TTC549 (cell line): ENCODE data around the gene PRUNE1.
A peak's percentile ranks its signal among the peaks of the same experiment; 100 is the strongest.

ENCODE experiments used
- FAIRE-seq: peaks from 2 replicates; lab custom pipeline; 2012; peaks lifted over from hg19 to GRCh38; lab: Jason Lieb, UNC

Gene PRUNE1

GRCh38 chr1:151006327-151007052 is 1.8 kb upstream of the PRUNE1 start, which contains the start of gene MINDY1:
Gene MINDY1 (minus strand): TSS chr1:151006902. CDS start chr1:151002617, 4,285 bp downstream.
- FAIRE-seq, result peak; percentile 87

DNA sequence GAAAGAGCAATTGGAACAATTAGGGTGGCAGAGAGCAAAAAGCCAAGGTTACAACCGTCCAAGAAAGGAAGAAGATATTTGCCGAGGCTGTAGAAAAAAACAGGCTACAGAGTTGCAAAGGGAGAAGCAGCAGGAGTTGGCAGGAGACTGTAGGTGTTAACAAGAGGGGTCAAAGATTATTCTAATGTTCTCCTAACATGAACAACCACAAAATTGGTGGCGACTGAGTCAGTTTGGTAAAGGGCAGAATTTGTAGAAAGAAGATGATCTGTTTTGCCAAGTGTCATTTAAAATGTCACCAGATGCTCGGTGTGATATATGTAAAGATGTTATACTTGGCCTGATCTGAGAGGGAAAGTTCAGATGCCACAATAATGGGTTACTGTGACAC is 401 bp upstream of the PRUNE1 start:
- FAIRE-seq, result no peak

GRCh38 chr1:151009206-151009587 is 948 bp downstream of the PRUNE1 start:
- no peak for FAIRE-seq

DNA sequence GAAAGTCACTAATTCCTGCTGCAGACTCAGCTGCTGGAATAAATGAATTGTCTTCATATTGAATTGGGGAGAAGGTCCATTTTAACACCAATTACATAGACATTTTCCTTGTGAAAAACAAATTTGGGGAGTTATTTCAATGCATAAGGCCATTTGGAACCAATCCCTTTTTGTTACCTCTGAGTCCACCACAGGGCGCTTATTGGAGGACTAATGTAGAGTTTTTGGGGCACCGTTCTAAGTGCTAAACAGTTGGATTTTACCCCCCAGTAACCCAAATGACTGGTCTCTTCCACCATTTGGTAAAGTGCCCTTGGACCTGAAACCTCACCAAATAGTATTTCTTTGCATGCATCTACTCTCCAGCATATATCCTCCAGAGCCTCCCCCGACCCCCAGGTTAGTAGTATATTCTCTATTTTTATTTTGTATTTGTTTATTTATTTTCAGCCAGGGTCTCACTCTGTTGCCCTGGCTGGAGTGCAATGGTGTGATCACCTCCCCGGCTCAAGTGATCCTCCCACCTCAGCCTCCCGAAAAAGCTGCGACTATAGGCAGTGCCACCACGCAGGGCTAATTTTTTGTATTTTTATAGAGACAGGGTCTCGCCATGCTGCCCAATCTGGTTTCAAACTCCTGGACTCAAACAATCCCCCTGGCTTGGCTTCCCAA is 1.6 kb downstream of the PRUNE1 start:
- FAIRE-seq, result no peak

DNA sequence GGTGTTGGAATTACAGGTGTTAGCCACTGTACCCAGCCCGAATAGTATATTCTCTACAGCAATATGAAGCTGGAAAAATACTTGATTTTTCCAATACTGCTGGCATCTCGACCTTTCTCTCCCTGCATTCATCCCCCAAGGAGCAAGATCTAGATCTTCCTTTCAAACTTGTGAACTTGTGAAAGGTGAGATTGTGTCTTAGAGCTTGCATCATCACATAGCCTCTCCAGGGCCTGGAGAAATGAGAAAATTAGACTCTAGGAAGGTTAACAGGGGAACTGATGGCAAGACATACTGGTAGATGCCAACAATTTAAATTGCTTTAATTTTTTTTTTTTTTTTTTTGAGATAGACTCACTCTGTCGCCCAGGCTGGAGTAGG is 2.1 kb downstream of the PRUNE1 start:
- no peak for FAIRE-seq

- FAIRE-seq, result no peak
Observed at GRCh38 chr1:151011154-151011850, 3.1 kb downstream of the PRUNE1 start.

DNA sequence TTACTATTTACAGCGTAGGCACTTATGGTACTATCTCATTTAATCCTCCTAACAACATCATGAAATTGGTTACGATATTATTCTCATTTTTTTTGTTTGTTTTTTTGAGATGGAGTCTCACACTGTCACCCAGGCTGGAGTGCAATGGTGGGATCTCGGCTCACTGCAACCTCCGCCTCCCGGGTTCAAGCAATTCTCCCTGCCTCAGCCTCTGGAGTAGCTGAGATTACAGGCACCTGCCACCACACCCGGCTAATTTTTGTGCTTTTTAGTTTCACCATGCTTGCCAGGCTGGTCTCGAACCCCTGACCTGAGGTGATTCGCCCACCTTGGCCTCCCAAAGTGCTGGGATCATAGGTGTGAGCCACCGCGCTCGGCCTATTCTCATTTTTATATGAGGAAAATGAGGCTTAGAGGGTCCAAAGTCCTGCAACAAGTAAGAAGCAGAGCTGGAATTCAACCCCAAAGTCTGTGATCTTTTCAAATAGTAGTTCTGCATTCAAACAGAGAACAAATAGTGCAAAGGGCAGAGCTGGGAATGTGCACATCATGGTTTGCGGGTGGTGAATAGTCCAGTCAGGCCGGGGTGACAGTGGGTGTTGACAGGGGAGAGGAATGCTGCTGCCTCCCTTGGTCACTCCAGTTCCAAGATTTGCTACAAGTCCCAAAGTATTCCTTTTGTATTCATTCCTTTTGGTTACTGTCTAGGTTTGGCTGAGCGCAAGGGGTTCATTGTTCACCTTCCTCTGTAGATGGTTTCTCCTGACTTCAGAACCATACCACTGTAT is 4.6 kb downstream of the PRUNE1 start:
- FAIRE-seq, result no peak

GRCh38 chr1:151013518-151013917 is 5.3 kb downstream of the PRUNE1 start:
- peak; percentile 20 for FAIRE-seq

DNA sequence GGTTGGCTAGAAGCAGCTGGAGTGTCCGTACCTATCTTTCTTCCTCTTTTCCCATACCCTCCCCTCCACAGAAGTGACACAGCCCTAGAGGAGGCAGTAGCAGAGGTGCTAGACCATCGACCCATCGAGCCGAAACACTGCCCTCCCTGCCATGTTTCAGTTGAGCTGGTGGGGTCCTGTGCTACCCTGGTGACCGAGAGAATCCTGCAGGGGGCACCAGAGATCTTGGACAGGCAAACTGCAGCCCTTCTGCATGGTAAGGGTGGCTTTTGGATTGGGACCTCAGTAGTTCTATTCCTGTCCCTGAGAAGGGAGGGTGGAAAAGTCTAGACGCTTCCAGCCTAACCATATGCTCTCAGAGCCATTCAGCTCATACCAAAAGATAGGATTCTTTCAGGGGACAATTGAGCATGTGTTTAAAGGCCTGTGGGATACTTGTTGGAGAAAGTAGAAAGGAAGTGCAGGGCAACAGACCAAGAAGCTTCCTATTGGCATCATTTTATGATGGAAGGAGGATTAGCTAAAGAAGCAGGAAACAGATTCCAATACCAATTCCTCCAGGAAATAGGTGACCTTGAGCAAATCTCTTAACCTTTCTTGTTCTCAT is 16.4 kb downstream of the PRUNE1 start:
- FAIRE-seq, result peak; percentile 88

DNA sequence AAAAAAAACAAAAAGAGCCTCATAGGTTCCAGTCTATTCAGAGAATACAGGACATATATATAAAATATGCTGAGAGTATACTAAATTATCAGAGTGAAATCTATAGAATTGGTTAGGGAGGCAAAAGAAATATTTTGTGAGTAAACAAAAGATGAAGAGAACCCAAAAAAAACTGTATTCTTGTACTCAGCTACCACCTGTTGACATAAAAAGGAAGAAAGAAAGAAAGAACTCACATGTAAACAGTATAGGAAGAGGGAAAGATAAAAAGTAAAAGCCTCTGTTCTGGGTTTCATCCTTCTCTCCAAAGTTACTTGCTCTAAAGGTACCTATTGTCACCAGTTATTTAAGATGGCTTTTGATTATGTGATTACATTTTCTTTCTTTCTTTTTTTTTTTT is 18.2 kb downstream of the PRUNE1 start:
- FAIRE-seq, result no peak

GRCh38 chr1:151032164-151032563 is 23.9 kb downstream of the PRUNE1 start:
- FAIRE-seq, result no peak

GRCh38 chr1:151035167-151035566 is 26.9 kb downstream of the PRUNE1 start:
- no peak for FAIRE-seq

GRCh38 chr1:151036356-151036755 is 28.1 kb downstream of the PRUNE1 start, which contains the start of gene BNIPL:
Gene BNIPL (plus strand): TSS chr1:151036586. CDS start chr1:151036726, 140 bp downstream.
- no peak for FAIRE-seq

DNA sequence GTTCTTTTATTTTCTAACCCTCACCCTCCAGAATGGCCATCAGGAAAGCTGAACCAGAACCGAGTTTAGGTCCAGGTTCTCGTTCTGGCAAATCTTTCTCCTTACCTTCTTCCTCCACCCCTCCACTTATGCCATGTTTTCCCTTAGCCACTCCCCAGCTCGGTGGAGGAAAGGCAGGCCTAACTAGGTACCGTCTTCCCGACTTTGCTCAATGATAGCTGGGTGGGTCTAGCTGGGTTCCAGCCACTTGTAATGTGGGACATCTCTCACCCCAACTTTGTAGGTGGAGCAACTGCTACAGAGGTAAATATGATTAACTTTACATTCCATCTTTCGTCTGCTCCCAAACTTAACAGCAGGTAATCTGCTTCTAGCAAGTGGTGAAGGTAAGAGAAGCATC is 28.8 kb downstream of the PRUNE1 start:
- no peak for FAIRE-seq

GRCh38 chr1:151039521-151039920 is 31.3 kb downstream of the PRUNE1 start:
- no peak for FAIRE-seq

DNA sequence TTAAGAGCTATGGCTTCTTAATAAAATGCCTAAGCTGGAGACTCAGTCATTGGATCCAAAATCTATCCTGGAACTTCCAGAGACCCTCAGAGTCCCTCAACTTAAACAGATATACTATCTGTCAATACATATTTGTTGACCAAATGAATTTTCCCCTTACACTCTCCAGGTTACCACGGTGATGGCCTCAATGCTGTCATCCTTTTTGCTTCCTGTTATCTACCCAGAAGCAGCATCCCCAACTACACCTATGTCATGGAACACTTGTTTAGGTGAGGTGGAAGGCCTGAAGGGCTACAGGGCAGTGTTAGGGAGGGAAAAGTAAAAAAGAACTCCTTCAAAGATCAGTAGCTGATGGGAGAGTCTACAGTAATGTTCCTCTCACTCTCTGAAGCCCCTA is 34.9 kb downstream of the PRUNE1 start:
- no peak for FAIRE-seq

- FAIRE-seq, result no peak
Observed at GRCh38 chr1:151047591-151047924, 39.3 kb downstream of the PRUNE1 start, which contains the start of gene C1orf56. Gene C1orf56 (plus strand): TSS chr1:151047751. CDS start chr1:151047848, 97 bp downstream.

- FAIRE-seq, result no peak
Observed at GRCh38 chr1:151047925-151048644, 39.8 kb downstream of the PRUNE1 start.

DNA sequence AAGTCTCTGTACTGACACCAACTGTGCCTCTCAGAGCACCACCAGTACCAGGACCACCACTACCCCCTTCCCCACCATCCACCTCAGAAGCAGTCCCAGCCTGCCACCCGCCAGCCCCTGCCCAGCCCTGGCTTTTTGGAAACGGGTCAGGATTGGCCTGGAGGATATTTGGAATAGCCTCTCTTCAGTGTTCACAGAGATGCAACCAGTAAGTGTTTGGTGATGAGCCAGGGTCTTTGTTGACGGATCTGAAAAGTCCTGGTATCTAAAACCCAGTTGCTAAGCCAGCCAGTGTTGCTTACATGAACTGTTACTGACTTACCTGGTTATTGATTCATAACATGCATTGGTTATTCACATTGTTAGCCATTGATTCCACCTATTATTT is 40.4 kb downstream of the PRUNE1 start:
- no peak for FAIRE-seq

- FAIRE-seq, result no peak
Observed at GRCh38 chr1:151049458-151049857, 41.2 kb downstream of the PRUNE1 start.

DNA sequence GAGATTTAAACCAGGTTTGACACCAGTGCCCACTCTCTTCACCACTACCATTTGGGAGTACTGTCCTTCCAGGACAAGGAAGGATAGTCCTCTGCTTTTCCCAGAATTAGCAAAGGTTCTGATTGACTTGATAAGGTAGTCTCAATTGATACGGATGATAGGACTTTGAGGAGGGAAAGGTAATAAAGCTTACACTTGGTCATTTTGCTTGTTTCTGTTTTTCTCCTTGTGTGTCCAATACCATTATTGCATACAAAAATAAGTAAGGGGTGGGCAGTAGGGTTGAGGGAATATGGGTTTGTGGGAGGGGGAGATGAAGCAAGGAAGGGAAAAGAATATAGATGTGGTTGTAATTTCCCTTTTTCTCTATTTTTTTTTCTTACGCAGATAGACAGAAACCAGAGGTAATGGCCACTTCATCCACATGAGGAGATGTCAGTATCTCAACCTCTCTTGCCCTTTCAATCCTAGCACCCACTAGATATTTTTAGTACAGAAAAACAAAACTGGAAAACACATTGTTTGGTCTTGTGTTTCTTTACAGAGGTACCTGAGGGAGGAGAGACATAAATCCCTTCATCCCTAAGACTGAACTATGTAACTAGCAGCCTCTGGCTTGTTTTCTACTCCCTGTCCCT is 41.9 kb downstream of the PRUNE1 start:
- no peak for FAIRE-seq
